Karpas-422 (cell line): Measurements from ENCODE around the gene ADAMTS3. TPM values are rescaled to one million over a fixed set of nuclear protein-coding genes. Genes with fewer than 3 reads are reported as not detected.
A peak's percentile ranks its signal among the peaks of the same experiment; 100 is the strongest.

Source experiments
- DNase-seq: peaks from one replicate; pipeline ENCODE4 v3.0.0-alpha.2; 2015
- H2AFZ ChIP-seq: fragments of 200-600 bp; sonication (generic); 2 replicates; pipeline ENCODE4 v1.6.1; 2014; ENCODE audit warnings: antibody characterized with exemption, low read length, mixed read lengths
- H3K27ac ChIP-seq: fragments of 200-600 bp; sonication (generic); 2 replicates; pipeline ENCODE4 v1.5.1; 2014; ENCODE audit warnings: mild to moderate bottlenecking, low read length, moderate library complexity
- H3K27me3 ChIP-seq: fragments of 200-600 bp; sonication (generic); 2 replicates; pipeline ENCODE4 v1.6.1; 2014; ENCODE audit warnings: low read length, mixed read lengths
- H3K36me3 ChIP-seq: fragments of 200-600 bp; sonication (generic); 2 replicates; pipeline ENCODE4 v1.6.1; 2014; ENCODE audit warnings: low read length, mixed read lengths; ENCODE audit not compliant: insufficient read depth
- H3K4me1 ChIP-seq: fragments of 200-600 bp; sonication (generic); 2 replicates; pipeline ENCODE4 v1.6.1; 2014; ENCODE audit warnings: mild to moderate bottlenecking, low read length, mixed read lengths
- H3K4me2 ChIP-seq: fragments of 200-600 bp; sonication (generic); 2 replicates; pipeline ENCODE4 v1.6.1; 2014; ENCODE audit warnings: low read length, low read depth, mild to moderate bottlenecking; ENCODE audit not compliant: poor library complexity, severe bottlenecking
- H3K4me3 ChIP-seq: fragments of 200-600 bp; sonication (generic); 2 replicates; pipeline ENCODE4 v1.5.1; 2014; ENCODE audit warnings: mild to moderate bottlenecking, antibody characterized with exemption, low read length, mixed read lengths
- H3K79me2 ChIP-seq: fragments of 200-600 bp; sonication (generic); 2 replicates; pipeline ENCODE4 v1.6.1; 2014; ENCODE audit warnings: mild to moderate bottlenecking, low read length, mixed read lengths
- H3K9ac ChIP-seq: fragments of 200-600 bp; sonication (generic); 2 replicates; pipeline ENCODE4 v1.6.0; 2014; ENCODE audit warnings: low read length
- H3K9me2 ChIP-seq: fragments of 200-600 bp; sonication (generic), shearing (Covaris generic); replicated peaks from 2 replicates; pipeline ENCODE4 v1.6.0; 2014; ENCODE audit warnings: mild to moderate bottlenecking, low read length, moderate library complexity; ENCODE audit not compliant: insufficient read depth
- H3K9me3 ChIP-seq: fragments of 300-700, 200-600 bp; sonication (generic); 2 replicates; pipeline ENCODE4 v1.6.1; 2014; ENCODE audit warnings: low read length, mixed read lengths
- H4K20me1 ChIP-seq: fragments of 200-600 bp; sonication (generic); 2 replicates; pipeline ENCODE4 v1.6.1; 2014; ENCODE audit warnings: mild to moderate bottlenecking, antibody characterized with exemption, low read length, low read depth; ENCODE audit not compliant: insufficient read depth
- total RNA-seq: library from RNA; depleted of rRNA; stranded (reverse); fragments of >200 nt; shearing (Covaris generic); gene quantifications from 2 replicates; pipeline ENCODE4 v1.2.3, GENCODE V29; 2014; ENCODE audit warnings: low replicate concordance

Gene ADAMTS3
- total RNA-seq, 1 experiment from 2014 or later, result not detected

- no peaks in the 10 kb centered on the region for H3K36me3 ChIP-seq
- no peaks in the 10 kb centered on the region for H3K9me2 ChIP-seq
- no peak overlapping the region for H3K9ac ChIP-seq
- no peaks in the 10 kb centered on the region for H3K4me1 ChIP-seq
- no peaks in the 10 kb centered on the region for H3K79me2 ChIP-seq
- H3K9me3 ChIP-seq, result no peaks in the 10 kb centered on the region
- no peak overlapping the region for H3K4me2 ChIP-seq
- H3K27me3 ChIP-seq, result no peaks in the 10 kb centered on the region
- DNase-seq, result no peak
- H4K20me1 ChIP-seq, result no peaks in the 10 kb centered on the region
- no peak overlapping the region for H3K27ac ChIP-seq
- H3K4me3 ChIP-seq, result no peak overlapping the region
- no peak overlapping the region for H2AFZ ChIP-seq
These were observed 55.8 kb downstream of the ADAMTS3 start for GRCh38 chr4:72513227-72513626.

- Histone ChIP-seq H3K79me2 (no peaks in the 10 kb centered on the region), H2AFZ (no peak overlapping the region), H3K36me3 (no peaks in the 10 kb centered on the region), H3K9ac (no peak overlapping the region), H3K9me3 (no peaks in the 10 kb centered on the region), H4K20me1 (no peaks in the 10 kb centered on the region), H3K4me2 (no peak overlapping the region), H3K4me1 (no peaks in the 10 kb centered on the region), H3K4me3 (no peak overlapping the region), H3K9me2 (no peaks in the 10 kb centered on the region), H3K27ac (no peak overlapping the region), H3K27me3 (no peaks in the 10 kb centered on the region)
- DNase-seq, result no peak
These were observed 61.1 kb downstream of the ADAMTS3 start for GRCh38 chr4:72507860-72508419.

- DNase-seq, result no peak
- Histone ChIP-seq H2AFZ (no peak overlapping the region), H3K27ac (no peak overlapping the region), H3K9me3 (no peaks in the 10 kb centered on the region), H3K79me2 (no peaks in the 10 kb centered on the region), H3K4me1 (no peaks in the 10 kb centered on the region), H3K27me3 (no peaks in the 10 kb centered on the region), H3K9ac (no peak overlapping the region), H3K4me3 (no peak overlapping the region), H3K36me3 (no peaks in the 10 kb centered on the region), H3K9me2 (no peaks in the 10 kb centered on the region), H4K20me1 (no peaks in the 10 kb centered on the region), H3K4me2 (no peak overlapping the region)
These were observed 61.9 kb downstream of the ADAMTS3 start for GRCh38 chr4:72507167-72507566.

- Histone ChIP-seq H3K27me3 (no peaks in the 10 kb centered on the region), H3K9me2 (no peaks in the 10 kb centered on the region), H3K4me1 (no peaks in the 10 kb centered on the region), H3K79me2 (no peaks in the 10 kb centered on the region), H3K9me3 (no peaks in the 10 kb centered on the region), H3K27ac (no peak overlapping the region), H4K20me1 (no peaks in the 10 kb centered on the region), H3K4me2 (no peak overlapping the region), H3K4me3 (no peak overlapping the region), H3K36me3 (no peaks in the 10 kb centered on the region), H3K9ac (no peak overlapping the region), H2AFZ (no peak overlapping the region)
- DNase-seq, result peak; percentile 72
These were observed 63.7 kb downstream of the ADAMTS3 start for GRCh38 chr4:72505314-72505744.

GRCh38 chr4:72500214-72500613, 68.8 kb downstream of the ADAMTS3 start:
- no peak for DNase-seq
- H3K9me2 ChIP-seq, result no peaks in the 10 kb centered on the region
- no peaks in the 10 kb centered on the region for H3K36me3 ChIP-seq
- no peak overlapping the region for H3K4me2 ChIP-seq
- no peaks in the 10 kb centered on the region for H3K4me1 ChIP-seq
- H4K20me1 ChIP-seq, result no peaks in the 10 kb centered on the region
- no peak overlapping the region for H3K9ac ChIP-seq
- no peak overlapping the region for H3K27ac ChIP-seq
- no peak overlapping the region for H3K4me3 ChIP-seq
- H2AFZ ChIP-seq, result no peak overlapping the region
- no peaks in the 10 kb centered on the region for H3K27me3 ChIP-seq
- H3K79me2 ChIP-seq, result no peaks in the 10 kb centered on the region
- H3K9me3 ChIP-seq, result no peaks in the 10 kb centered on the region

- no peaks in the 10 kb centered on the region for H3K4me1 ChIP-seq
- H3K9me2 ChIP-seq, result no peaks in the 10 kb centered on the region
- H4K20me1 ChIP-seq, result no peaks in the 10 kb centered on the region
- H3K79me2 ChIP-seq, result no peaks in the 10 kb centered on the region
- no peak overlapping the region for H3K4me3 ChIP-seq
- no peak overlapping the region for H3K9ac ChIP-seq
- H3K27ac ChIP-seq, result no peak overlapping the region
- no peaks in the 10 kb centered on the region for H3K36me3 ChIP-seq
- no peak for DNase-seq
- peaks cover 6% of the 10 kb centered on the region; the same call in 1 of the 2 replicates for H3K9me3 ChIP-seq
- no peak overlapping the region for H3K4me2 ChIP-seq
- H3K27me3 ChIP-seq, result no peaks in the 10 kb centered on the region
- H2AFZ ChIP-seq, result no peak overlapping the region
These were observed 72.9 kb downstream of the ADAMTS3 start for GRCh38 chr4:72496119-72496518.

- Histone ChIP-seq H3K27me3 (no peaks in the 10 kb centered on the region), H3K4me2 (no peak overlapping the region), H3K9ac (no peak overlapping the region), H3K9me3 (peaks cover 6% of the 10 kb centered on the region; the same call in 1 of the 2 replicates), H3K4me3 (no peak overlapping the region), H4K20me1 (no peaks in the 10 kb centered on the region), H3K79me2 (no peaks in the 10 kb centered on the region), H3K27ac (no peak overlapping the region), H2AFZ (no peak overlapping the region), H3K4me1 (no peaks in the 10 kb centered on the region), H3K36me3 (no peaks in the 10 kb centered on the region), H3K9me2 (no peaks in the 10 kb centered on the region; the same call in 1 of the 2 replicates)
- DNase-seq, result no peak
These were observed 74.9 kb downstream of the ADAMTS3 start for GRCh38 chr4:72494156-72494555.

GRCh38 chr4:72489267-72489666, 79.8 kb downstream of the ADAMTS3 start:
- peaks cover 6% of the 10 kb centered on the region; the same call in 1 of the 2 replicates for H3K9me3 ChIP-seq
- H3K4me1 ChIP-seq, result no peaks in the 10 kb centered on the region
- H2AFZ ChIP-seq, result no peak overlapping the region
- no peaks in the 10 kb centered on the region for H4K20me1 ChIP-seq
- H3K4me2 ChIP-seq, result no peak overlapping the region
- H3K4me3 ChIP-seq, result no peak overlapping the region
- H3K79me2 ChIP-seq, result no peaks in the 10 kb centered on the region
- no peaks in the 10 kb centered on the region for H3K27me3 ChIP-seq
- no peaks in the 10 kb centered on the region for H3K36me3 ChIP-seq
- DNase-seq, result no peak
- H3K27ac ChIP-seq, result no peak overlapping the region
- H3K9ac ChIP-seq, result no peak overlapping the region
- no peaks in the 10 kb centered on the region; the same call in 1 of the 2 replicates for H3K9me2 ChIP-seq
